ENCODE measurements around the gene KCNIP4. TPM values are rescaled to one million over a fixed set of nuclear protein-coding genes. Genes with fewer than 3 reads are reported as not detected.

The KCNIP4 gene
- total and polyA plus RNA-seq, 2 of the 8 experiments (the other 6 are each of a cell fraction or from before 2014, with no cell fraction given) = 0.06 TPM; not detected in 1

GRCh38 chr4:21738821-21739220 is 209.8 kb downstream of the KCNIP4 start (continued):
- no peak for TF ChIP-seq CHD7 (IDR thresholded peaks at IDR 0.05; ENCODE audit: insufficient replicate concordance, low read length)
- no peak for TF ChIP-seq SP1 (IDR thresholded peaks at IDR 0.05; ENCODE audit: low read depth, low read length)
- TF ChIP-seq TBP (IDR thresholded peaks at IDR 0.05; ENCODE audit: low read depth, low read length) = no peak
- no peak for TF ChIP-seq FOSL1 (IDR thresholded peaks at IDR 0.05; ENCODE audit: insufficient read depth, low read depth, low read length)
- TF ChIP-seq GTF2F1 (IDR thresholded peaks at IDR 0.05; ENCODE audit: borderline replicate concordance, low read depth, low read length) = no peak
- no peak for TF ChIP-seq POU5F1 (IDR thresholded peaks at IDR 0.05; ENCODE audit: low read depth, low read length)

All from H1 (cell line).